ENCODE data around the gene LYRM7.

Gene LYRM7

DNA sequence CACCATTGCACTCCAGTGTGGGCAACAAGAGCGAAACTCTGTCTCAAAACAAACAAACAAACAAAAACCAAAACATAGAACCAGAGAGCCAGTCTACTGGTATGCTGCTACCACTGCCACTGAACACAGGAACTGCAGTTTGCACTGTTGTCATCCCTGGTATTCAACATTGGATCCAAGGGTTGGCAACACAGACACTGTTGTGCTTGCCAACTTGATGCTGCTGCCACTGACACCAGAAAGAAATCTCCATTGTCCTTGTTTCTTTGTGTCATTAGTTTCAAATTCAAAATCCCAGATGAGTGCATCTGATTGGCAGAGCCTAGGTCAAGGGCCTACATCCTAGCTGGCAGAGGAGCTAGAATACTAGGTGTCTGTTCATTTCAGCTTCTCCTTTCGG lies 21.9 kb upstream of the LYRM7 start:
- DNase-seq (ENCODE audit: low read depth): no peak
- TF ChIP-seq, protein P1, sequence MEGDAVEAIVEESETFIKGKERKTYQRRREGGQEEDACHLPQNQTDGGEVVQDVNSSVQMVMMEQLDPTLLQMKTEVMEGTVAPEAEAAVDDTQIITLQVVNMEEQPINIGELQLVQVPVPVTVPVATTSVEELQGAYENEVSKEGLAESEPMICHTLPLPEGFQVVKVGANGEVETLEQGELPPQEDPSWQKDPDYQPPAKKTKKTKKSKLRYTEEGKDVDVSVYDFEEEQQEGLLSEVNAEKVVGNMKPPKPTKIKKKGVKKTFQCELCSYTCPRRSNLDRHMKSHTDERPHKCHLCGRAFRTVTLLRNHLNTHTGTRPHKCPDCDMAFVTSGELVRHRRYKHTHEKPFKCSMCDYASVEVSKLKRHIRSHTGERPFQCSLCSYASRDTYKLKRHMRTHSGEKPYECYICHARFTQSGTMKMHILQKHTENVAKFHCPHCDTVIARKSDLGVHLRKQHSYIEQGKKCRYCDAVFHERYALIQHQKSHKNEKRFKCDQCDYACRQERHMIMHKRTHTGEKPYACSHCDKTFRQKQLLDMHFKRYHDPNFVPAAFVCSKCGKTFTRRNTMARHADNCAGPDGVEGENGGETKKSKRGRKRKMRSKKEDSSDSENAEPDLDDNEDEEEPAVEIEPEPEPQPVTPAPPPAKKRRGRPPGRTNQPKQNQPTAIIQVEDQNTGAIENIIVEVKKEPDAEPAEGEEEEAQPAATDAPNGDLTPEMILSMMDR (IDR thresholded peaks at IDR 0.05; ENCODE audit: low read depth, low read length, missing control alignments): no peak
- H3K4me3 ChIP-seq (ENCODE audit: low read depth, low read length): no peak overlapping the region

DNA sequence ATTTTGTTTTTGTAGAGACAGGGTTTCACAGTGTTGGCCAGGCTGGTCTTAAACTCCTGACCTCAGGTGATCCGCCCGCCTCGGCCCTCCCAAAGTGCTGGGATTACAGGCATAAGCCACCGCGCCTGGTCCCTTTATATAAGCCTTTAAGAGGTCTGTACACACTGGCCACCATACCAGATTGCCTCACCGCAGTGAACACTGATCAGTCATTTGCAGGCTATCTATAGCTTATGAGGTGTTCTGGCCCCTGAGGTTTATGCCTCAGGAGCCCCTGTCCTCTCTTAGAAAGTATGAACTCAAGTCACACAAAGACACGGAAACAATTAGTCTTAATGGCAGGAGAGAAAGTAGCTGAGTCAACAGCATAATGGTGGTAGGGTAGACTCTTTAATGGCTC lies 20.3 kb upstream of the LYRM7 start:
- TF ChIP-seq, protein P1 (IDR thresholded peaks at IDR 0.05; ENCODE audit: low read depth, low read length, missing control alignments): no peak
- DNase-seq (ENCODE audit: low read depth): no peak
- H3K4me3 ChIP-seq (ENCODE audit: low read depth, low read length): no peak overlapping the region

DNA sequence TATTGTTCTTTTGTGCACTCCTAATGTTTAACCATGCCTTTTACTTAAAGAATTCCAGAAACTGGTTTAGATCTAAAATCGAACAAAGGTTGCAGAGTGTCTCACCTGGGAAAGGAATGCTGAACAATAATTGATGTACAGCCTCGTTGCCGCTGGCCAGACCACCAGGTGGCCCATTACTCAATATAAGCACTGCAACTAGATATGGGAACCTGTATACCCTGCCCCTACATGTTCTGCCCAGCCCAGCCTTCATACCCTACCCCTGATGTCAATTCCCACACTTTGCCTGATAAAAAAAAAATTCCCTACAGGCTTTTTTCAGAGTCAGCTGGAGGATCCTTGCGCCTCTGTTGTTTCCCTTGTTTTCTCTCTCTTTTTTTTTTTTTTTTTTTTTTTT lies 19.5 kb upstream of the LYRM7 start:
- no peak for DNase-seq (ENCODE audit: low read depth)

DNA sequence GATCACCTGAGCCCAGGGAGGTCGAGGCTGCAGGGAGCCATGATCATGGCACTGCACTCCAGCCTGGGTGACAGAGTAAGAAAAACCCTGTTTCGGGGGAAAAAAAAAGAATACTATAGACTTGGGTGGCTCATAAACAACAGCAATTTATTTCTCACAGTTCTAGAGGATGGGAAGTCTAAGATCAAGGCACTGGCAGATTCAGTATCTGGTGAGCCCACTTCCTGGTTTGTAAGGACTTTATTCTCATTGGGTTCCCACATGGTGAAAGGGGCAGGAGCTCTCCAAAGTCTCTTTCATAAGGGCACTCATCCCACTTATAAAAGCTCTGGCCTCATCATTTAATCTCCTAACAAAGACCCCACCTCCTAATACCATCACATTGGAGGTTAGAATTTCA lies 14.4 kb upstream of the LYRM7 start:
- DNase-seq (ENCODE audit: low read depth): no peak
- TF ChIP-seq, protein P1 (IDR thresholded peaks at IDR 0.05; ENCODE audit: low read depth, low read length, missing control alignments): no peak
- no peak overlapping the region for H3K4me3 ChIP-seq (ENCODE audit: low read depth, low read length)

More for the DNA sequence above, 19.5 kb upstream of the LYRM7 start:
- no peak overlapping the region for H3K4me3 ChIP-seq (ENCODE audit: low read depth, low read length)
- TF ChIP-seq, protein P1 (IDR thresholded peaks at IDR 0.05; ENCODE audit: low read depth, low read length, missing control alignments): no peak

DNA sequence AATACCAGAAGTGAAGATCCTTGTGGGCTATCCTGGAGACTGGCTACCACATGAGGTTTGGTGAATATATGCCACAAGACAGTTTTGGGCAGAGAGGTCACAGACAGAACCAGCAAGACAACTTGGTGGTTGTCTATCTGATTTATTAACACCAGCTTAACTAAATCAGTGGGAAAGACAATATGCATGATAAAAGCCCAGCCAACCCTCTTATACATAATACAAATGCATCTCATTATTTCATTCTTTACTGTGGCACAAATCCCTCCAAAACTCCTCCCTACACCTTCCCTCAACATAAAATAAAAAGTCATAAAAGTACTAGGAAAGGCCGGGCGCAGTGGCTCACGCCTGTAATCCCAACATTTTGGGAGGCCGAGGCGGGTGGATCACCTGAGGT lies 13.8 kb upstream of the LYRM7 start:
- TF ChIP-seq, protein P1 (IDR thresholded peaks at IDR 0.05; ENCODE audit: low read depth, low read length, missing control alignments): no peak
- DNase-seq (ENCODE audit: low read depth): no peak

DNA sequence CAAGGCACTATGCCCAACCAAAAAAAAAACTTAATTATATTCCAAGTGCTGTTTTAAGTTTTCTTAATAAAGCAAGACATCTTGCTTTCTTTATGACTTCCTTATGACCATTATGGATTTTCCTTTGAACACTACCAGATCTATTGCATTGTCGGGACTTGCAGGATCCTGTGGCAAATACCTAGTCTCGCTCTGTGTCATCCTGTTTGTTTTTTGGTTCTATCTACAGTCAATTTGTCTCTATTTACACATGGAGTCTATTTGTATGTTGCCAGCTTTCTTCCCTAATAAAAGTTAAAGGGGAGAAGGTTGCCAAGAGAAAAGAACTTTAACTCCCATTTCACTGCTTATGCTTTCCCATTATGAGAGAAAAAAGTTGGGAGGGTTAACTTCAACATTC lies 10.6 kb upstream of the LYRM7 start:
- H3K4me3 ChIP-seq (ENCODE audit: low read depth, low read length): no peak overlapping the region
- TF ChIP-seq, protein P1 (IDR thresholded peaks at IDR 0.05; ENCODE audit: low read depth, low read length, missing control alignments): no peak
- no peak for DNase-seq (ENCODE audit: low read depth)

More for the DNA sequence above, 13.8 kb upstream of the LYRM7 start:
- no peak overlapping the region for H3K4me3 ChIP-seq (ENCODE audit: low read depth, low read length)

DNA sequence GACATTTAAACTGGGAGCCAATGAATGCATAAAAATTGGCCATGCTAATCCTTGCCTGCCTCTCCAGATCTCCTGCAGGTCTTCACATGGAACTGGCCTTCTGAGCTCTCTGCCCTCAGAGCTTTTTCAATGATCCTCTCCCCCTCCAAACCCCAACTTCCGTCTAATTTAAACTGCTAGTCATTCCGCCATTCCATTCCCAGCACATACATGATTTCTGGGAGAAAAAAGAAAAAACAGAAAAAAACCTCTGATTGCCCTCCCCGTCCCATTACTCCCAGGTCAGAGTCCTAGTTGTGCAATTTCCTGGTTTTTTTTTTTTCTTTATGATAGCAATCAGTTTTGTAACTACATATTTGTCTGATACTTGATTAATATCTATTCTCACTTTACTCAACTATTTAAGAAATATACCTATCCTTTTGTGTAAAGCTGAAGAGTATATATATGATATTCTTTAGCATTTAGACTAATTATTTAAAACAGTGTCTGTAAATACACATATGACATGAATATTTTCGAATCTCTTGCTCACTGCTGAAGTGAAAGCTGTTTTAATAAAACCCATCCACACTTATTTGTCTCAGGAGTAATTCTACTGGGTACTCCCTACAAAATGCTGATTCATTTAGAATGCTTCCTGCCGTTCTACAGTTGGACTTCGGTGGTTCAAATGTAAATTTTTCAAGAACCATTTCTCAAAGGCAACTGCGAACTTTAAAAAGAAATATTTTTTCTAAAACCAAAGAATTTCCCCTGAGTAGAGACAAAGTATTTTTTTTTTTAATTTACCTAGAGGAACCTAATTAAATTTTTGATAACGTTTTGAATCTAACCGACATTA lies 7.2 kb upstream of the LYRM7 start:
- DNase-seq (ENCODE audit: low read depth): no peak
- H3K4me3 ChIP-seq (ENCODE audit: low read depth, low read length): peak overlapping the region; percentile 68
- TF ChIP-seq, protein P1 (IDR thresholded peaks at IDR 0.05; ENCODE audit: low read depth, low read length, missing control alignments): no peak

All from GM12864 (cell line).